Measurements from ENCODE around the gene PNPLA2.

- TF ChIP-seq CTCF (IDR thresholded peaks at IDR 0.05), result no peak
- no peak for TF ChIP-seq POLR2A (IDR thresholded peaks at IDR 0.05)
Measured at GRCh38 chr11:829176-829846, 10.6 kb downstream of the PNPLA2 start.

Measured in Peyer's patch (tissue), 4 donors.